Progenitor cell of endocrine pancreas (in vitro differentiated cells): ENCODE results near the gene PRR14L. TPM values are rescaled to one million over a fixed set of nuclear protein-coding genes. Genes with fewer than 3 reads are reported as not detected.
"Not testable (repeated sequence)": the region's sequence is repeated elsewhere in the genome, so short reads cannot be mapped to it uniquely, and the experiment has no call there.

Experiments
- DNase-seq: peaks from one replicate; pipeline ENCODE4 v3.0.0; 2021; ENCODE audit warnings: low spot score; ENCODE audit not compliant: unreplicated experiment
- H3K27ac Mint-ChIP-seq: 2 replicates; pipeline ENCODE4 v1.8.0; 2021; ENCODE audit warnings: mild to moderate bottlenecking, moderate library complexity, mixed read lengths
- H3K27me3 Mint-ChIP-seq: 2 replicates; pipeline ENCODE4 v1.8.0; 2021; ENCODE audit warnings: mixed read lengths
- H3K36me3 Mint-ChIP-seq: 2 replicates; pipeline ENCODE4 v1.8.0; 2022; ENCODE audit warnings: mixed read lengths; ENCODE audit not compliant: insufficient read depth
- H3K4me1 Mint-ChIP-seq: 2 replicates; pipeline ENCODE4 v1.8.0; 2021; ENCODE audit warnings: low read depth, mixed read lengths
- H3K4me3 Mint-ChIP-seq: 2 replicates; pipeline ENCODE4 v1.8.0; 2021; ENCODE audit warnings: low read depth, mild to moderate bottlenecking, moderate library complexity, mixed read lengths
- H3K9me3 Mint-ChIP-seq: 2 replicates; pipeline ENCODE4 v1.8.0; 2021; ENCODE audit warnings: low read depth, mixed read lengths
- CTCF ChIP-seq: fragments of 200-600 bp; sonication (generic); IDR thresholded peaks from one replicate; pipeline ENCODE4 v1.5.0; 2021; ENCODE audit warnings: antibody characterized with exemption, mild to moderate bottlenecking; ENCODE audit not compliant: unreplicated experiment
- total RNA-seq: library from RNA; stranded (reverse); gene quantifications from 2 replicates; pipeline ENCODE4 v1.2.1, GENCODE V29; 2021

Gene PRR14L
- total RNA-seq, 1 donor from 2014 or later, result 87.2 TPM

DNA sequence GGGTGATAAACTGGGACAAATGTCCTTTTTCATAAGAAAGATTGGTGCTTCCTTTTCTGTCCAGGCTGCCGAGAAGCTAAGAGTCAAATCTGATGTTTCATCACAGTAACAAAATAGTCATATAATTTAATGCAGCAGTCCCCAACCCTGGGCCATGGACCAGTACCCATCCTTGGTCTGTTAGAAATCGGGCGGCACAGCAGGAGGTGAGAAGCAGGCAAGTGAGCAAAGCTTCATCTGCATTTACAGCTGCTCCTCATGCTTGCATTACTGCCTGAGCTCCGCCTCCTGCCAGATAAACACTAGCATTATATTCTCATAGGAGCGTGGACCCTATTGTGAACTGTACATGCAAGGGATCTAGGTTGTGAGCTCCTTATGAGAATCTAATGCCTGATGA, 26.2 kb downstream of the PRR14L start:
- Mint-ChIP-seq H3K4me3 (no peak overlapping the region), H3K4me1 (no peaks in the 10 kb centered on the region), H3K27me3 (no peaks in the 10 kb centered on the region), H3K9me3 (no peaks in the 10 kb centered on the region), H3K27ac (no peak overlapping the region), H3K36me3 (peaks cover 16% of the 10 kb centered on the region)
- TF ChIP-seq CTCF, result no peak
- no peak for DNase-seq

DNA sequence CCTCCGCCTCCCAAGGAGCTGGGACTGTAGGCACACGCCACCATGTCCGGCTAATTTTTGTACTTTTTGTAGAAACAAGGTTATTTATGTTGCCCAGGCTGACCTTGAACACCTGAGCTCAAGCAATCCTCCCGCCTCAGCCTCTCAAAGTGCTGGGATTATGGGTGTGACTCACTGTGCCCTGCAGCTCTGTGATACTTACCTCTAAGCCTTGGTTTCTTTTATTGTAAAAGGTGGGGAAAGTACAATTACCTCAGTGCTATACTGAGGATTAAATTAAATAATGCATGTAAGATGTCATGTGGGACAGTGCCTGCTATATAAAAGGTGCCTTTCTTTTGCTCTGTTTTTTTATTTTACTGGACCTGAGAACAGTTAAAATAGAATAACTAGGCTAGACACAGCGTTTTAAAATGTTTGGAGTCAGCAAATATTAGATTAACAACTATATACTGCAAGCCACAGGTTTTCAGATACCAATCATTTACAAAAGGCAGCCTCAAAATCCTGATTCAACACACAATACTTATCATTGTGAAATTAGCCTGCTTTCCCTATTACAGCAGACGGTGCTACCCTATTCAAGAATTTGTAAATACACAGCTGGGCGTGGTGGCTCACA, 30.0 kb downstream of the PRR14L start:
- Mint-ChIP-seq H3K36me3 (peaks cover 25% of the 10 kb centered on the region), H3K27me3 (no peaks in the 10 kb centered on the region), H3K4me3 (no peak overlapping the region), H3K27ac (no peak overlapping the region), H3K4me1 (no peaks in the 10 kb centered on the region), H3K9me3 (no peaks in the 10 kb centered on the region)
- no peak for TF ChIP-seq CTCF
- DNase-seq, result no peak

DNA sequence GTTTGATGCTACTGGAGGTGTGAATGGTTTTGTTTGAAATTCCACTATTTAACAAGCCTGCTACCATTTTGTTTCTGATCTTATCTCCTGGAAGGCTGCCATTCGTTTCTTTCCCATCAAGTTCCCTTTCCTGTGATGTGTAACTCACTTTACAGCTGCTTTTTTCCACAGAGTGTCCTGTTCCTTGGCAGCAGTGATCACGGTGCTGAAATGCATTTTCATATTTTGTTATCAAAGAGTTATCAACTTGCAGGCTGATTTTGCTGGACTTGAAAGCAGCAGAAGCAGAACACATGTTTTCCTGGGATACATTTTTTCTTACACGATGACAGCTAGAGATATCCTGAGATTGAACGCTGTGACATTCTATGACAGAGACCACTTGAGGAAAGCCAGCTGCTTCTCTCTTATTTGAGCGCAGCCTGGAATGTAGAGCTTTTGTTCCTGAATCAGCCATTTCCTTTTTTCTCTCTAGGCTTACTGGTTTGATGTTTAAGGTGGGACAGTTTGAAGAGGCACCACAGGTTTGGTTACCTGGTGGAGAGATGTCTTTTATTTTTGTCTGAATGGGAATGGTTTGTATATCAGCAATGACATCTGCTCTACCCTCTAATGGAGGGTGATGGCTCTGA, 34.7 kb downstream of the PRR14L start:
- no peaks in the 10 kb centered on the region for H3K9me3 Mint-ChIP-seq
- peaks cover 28% of the 10 kb centered on the region for H3K36me3 Mint-ChIP-seq
- TF ChIP-seq CTCF, result no peak
- no peak overlapping the region for H3K4me3 Mint-ChIP-seq
- H3K27me3 Mint-ChIP-seq, result no peaks in the 10 kb centered on the region
- no peak for DNase-seq
- no peaks in the 10 kb centered on the region for H3K4me1 Mint-ChIP-seq
- H3K27ac Mint-ChIP-seq, result no peak overlapping the region

DNA sequence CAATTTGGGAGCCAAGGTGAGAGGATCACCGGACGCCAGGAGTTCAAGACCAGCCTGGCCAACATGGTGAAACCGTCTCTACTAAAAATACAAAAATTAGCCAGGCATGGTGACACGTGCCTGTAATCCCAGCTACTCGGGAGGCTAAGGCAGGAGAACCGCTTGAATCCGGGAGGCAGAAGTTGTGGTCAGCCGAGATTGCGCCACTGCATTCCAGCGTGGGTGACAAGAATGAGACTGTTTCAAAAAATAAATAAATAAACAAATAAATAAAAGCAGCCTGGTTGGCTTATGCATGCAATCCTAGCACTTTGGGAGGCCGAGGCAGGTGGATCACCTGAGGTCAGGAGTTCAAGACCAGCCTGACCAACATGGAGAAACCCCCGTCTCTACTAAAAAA, 38.7 kb downstream of the PRR14L start:
- H3K36me3 Mint-ChIP-seq, result peaks cover 27% of the 10 kb centered on the region
- H3K27ac Mint-ChIP-seq, H3K9me3 Mint-ChIP-seq, H3K27me3 Mint-ChIP-seq, DNase-seq, H3K4me3 Mint-ChIP-seq, H3K4me1 Mint-ChIP-seq: not testable (repeated sequence)

GRCh38 chr22:31707519-31707918, 42.4 kb downstream of the PRR14L start:
- no peak for DNase-seq
- Mint-ChIP-seq H3K27me3 (no peaks in the 10 kb centered on the region), H3K36me3 (peaks cover 21% of the 10 kb centered on the region), H3K9me3 (no peaks in the 10 kb centered on the region), H3K4me1 (no peaks in the 10 kb centered on the region), H3K27ac (no peak overlapping the region), H3K4me3 (no peak overlapping the region)
- TF ChIP-seq CTCF, result no peak

GRCh38 chr22:31695423-31695822, 54.5 kb downstream of the PRR14L start:
- no peak for TF ChIP-seq CTCF
- Mint-ChIP-seq H3K9me3 (no peaks in the 10 kb centered on the region), H3K27me3 (no peaks in the 10 kb centered on the region), H3K27ac (no peak overlapping the region), H3K4me3 (no peak overlapping the region), H3K4me1 (no peaks in the 10 kb centered on the region), H3K36me3 (peaks cover 25% of the 10 kb centered on the region)
- DNase-seq, result no peak

- not testable (repeated sequence) for H3K9me3 Mint-ChIP-seq, H3K4me1 Mint-ChIP-seq, H3K27me3 Mint-ChIP-seq, H3K27ac Mint-ChIP-seq, H3K4me3 Mint-ChIP-seq, DNase-seq
- peaks cover 22% of the 10 kb centered on the region for H3K36me3 Mint-ChIP-seq
Observed at GRCh38 chr22:31694046-31694445, 55.9 kb downstream of the PRR14L start.
